ENCODE data around the gene RD3L. TPM values are rescaled to one million over a fixed set of nuclear protein-coding genes. Genes with fewer than 3 reads are reported as not detected.
A peak's percentile ranks its signal among the peaks of the same experiment; 100 is the strongest.
"Not testable (repeated sequence)": the region's sequence is repeated elsewhere in the genome, so short reads cannot be mapped to it uniquely, and the experiment has no call there.

The RD3L gene
- total RNA-seq, 1 donor: not detected

- H3K4me1 ChIP-seq (ENCODE audit: insufficient read depth, low read length); DNase-seq (ENCODE audit: insufficient read length, low spot score, missing footprints); H3K4me3 ChIP-seq (ENCODE audit: insufficient read depth, low read length); H3K4me2 ChIP-seq (ENCODE audit: insufficient read depth, low read length); H3K27ac ChIP-seq (ENCODE audit: low read depth, low read length); H3K79me2 ChIP-seq (ENCODE audit: insufficient read depth, low read length); H3K27me3 ChIP-seq (ENCODE audit: insufficient read depth, low read length); H3K36me3 ChIP-seq (ENCODE audit: insufficient read depth, low read length); H3K9me3 ChIP-seq (ENCODE audit: low read depth, low read length); H4K20me1 ChIP-seq (ENCODE audit: insufficient read depth, low read length): not testable (repeated sequence)
- H2AFZ ChIP-seq (ENCODE audit: low read length): peak overlapping the region; percentile 59
- peak; percentile 37 for TF ChIP-seq CTCF (IDR thresholded peaks at IDR 0.05; ENCODE audit: extremely low read depth, low read depth, low read length)
Measured at GRCh38 chr14:103980623-103981238, 38.4 kb upstream of the RD3L start.

- Histone ChIP-seq H3K4me2 (ENCODE audit: insufficient read depth, low read length) (no peak overlapping the region), H3K79me2 (ENCODE audit: insufficient read depth, low read length) (no peaks in the 10 kb centered on the region), H3K4me3 (ENCODE audit: insufficient read depth, low read length) (no peak overlapping the region), H3K9me3 (ENCODE audit: low read depth, low read length) (no peaks in the 10 kb centered on the region), H3K36me3 (ENCODE audit: insufficient read depth, low read length) (no peaks in the 10 kb centered on the region), H3K27ac (ENCODE audit: low read depth, low read length) (no peak overlapping the region), H3K4me1 (ENCODE audit: insufficient read depth, low read length) (no peaks in the 10 kb centered on the region), H3K27me3 (ENCODE audit: insufficient read depth, low read length) (peaks cover 8% of the 10 kb centered on the region), H4K20me1 (ENCODE audit: insufficient read depth, low read length) (no peaks in the 10 kb centered on the region), H2AFZ (ENCODE audit: low read length) (no peak overlapping the region)
- no peak for DNase-seq (ENCODE audit: insufficient read length, low spot score, missing footprints)
- no peak for TF ChIP-seq CTCF (IDR thresholded peaks at IDR 0.05; ENCODE audit: extremely low read depth, low read depth, low read length)
Measured at GRCh38 chr14:103974575-103974974, 32.2 kb upstream of the RD3L start.

- Histone ChIP-seq H3K36me3 (ENCODE audit: insufficient read depth, low read length) (no peaks in the 10 kb centered on the region), H3K4me3 (ENCODE audit: insufficient read depth, low read length) (no peak overlapping the region), H3K4me1 (ENCODE audit: insufficient read depth, low read length) (no peaks in the 10 kb centered on the region), H4K20me1 (ENCODE audit: insufficient read depth, low read length) (no peaks in the 10 kb centered on the region), H3K27ac (ENCODE audit: low read depth, low read length) (no peak overlapping the region), H3K9me3 (ENCODE audit: low read depth, low read length) (no peaks in the 10 kb centered on the region), H3K27me3 (ENCODE audit: insufficient read depth, low read length) (peaks cover 8% of the 10 kb centered on the region), H3K79me2 (ENCODE audit: insufficient read depth, low read length) (no peaks in the 10 kb centered on the region), H3K4me2 (ENCODE audit: insufficient read depth, low read length) (no peak overlapping the region), H2AFZ (ENCODE audit: low read length) (no peak overlapping the region)
- no peak for DNase-seq (ENCODE audit: insufficient read length, low spot score, missing footprints)
- TF ChIP-seq CTCF (IDR thresholded peaks at IDR 0.05; ENCODE audit: extremely low read depth, low read depth, low read length): no peak
Measured at GRCh38 chr14:103973354-103973753, 31.0 kb upstream of the RD3L start.

GRCh38 chr14:103969961-103970360, 27.6 kb upstream of the RD3L start:
- Histone ChIP-seq H3K9me3 (ENCODE audit: low read depth, low read length) (no peaks in the 10 kb centered on the region), H3K27me3 (ENCODE audit: insufficient read depth, low read length) (peaks cover 5% of the 10 kb centered on the region), H3K4me2 (ENCODE audit: insufficient read depth, low read length) (no peak overlapping the region), H2AFZ (ENCODE audit: low read length) (no peak overlapping the region), H4K20me1 (ENCODE audit: insufficient read depth, low read length) (no peaks in the 10 kb centered on the region), H3K4me1 (ENCODE audit: insufficient read depth, low read length) (no peaks in the 10 kb centered on the region), H3K4me3 (ENCODE audit: insufficient read depth, low read length) (no peak overlapping the region), H3K27ac (ENCODE audit: low read depth, low read length) (no peak overlapping the region), H3K36me3 (ENCODE audit: insufficient read depth, low read length) (no peaks in the 10 kb centered on the region), H3K79me2 (ENCODE audit: insufficient read depth, low read length) (no peaks in the 10 kb centered on the region)
- no peak for TF ChIP-seq CTCF (IDR thresholded peaks at IDR 0.05; ENCODE audit: extremely low read depth, low read depth, low read length)
- no peak for DNase-seq (ENCODE audit: insufficient read length, low spot score, missing footprints)
